Inflammatory macrophage (primary cell): Measurements from ENCODE around the gene LAMB1.
A peak's percentile ranks its signal among the peaks of the same experiment; 100 is the strongest.

Experiments
- DNase-seq, 2 donors: peaks; one replicate each; pipeline ENCODE4 v3.0.0-alpha.2; 2020 to 2022

The LAMB1 gene

DNA sequence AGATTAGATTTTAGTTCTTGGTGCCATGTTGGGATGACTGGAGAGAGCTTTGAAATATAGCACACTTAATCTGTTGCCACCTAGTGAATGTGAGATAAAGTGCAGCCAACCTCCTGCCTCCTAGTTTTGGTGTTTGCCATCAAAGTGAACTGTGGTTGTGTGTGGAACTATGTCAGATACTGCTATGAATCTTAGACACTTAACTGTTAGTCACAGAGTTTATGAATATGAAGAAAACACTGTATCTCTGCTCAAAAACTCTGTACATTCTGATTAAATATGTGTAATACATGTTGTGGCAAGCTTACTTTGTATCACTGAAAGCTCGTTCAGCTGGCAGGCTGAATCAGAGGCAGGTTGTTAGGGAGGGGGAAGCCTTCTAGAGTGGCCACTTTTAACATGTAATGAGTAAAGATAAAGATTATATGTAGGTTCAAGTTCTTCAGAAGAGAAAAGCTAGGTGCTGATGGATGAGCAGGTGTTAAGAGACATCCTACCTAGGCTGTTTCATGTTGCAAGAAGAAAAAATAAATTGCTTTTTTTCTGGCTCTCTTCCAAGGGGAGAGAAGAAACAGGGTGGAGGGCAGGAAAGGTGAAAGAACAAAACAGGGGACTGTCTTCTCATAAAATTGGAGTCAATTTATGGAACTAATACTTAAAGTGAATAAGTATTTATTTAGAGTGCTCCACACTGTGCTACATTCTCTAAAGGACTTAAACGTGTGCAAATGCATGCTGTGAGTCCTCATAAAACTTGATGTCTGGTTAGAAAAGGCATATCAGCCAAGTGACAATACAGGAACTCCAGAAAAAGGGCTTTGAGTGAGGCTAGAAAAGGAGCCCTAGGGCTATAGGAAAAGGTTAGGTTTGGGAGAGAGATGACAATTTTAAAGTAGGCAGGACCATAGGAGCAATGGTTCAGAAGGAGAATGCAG lies 14.1 kb upstream of the LAMB1 start:
- DNase-seq: peak in 1 of 2 donors; percentile 11

DNA sequence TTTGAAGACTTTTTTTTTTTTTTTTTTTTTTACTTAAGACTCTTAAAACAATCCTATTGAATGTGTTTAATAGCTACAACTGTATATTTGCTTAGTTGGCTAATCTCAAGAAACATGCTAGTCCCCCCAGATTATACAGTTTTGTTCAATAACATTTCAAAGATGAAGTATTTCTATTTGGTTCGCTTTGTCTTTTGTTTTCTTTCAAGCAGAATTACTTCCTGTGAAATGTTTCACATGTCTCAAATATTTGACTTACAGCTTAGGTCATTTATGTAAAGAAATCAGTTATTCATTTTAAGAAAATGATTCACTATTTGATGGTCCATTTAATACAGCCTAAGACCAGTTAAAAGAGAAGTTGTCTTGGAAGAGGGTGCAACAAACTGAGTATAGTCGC lies 12.8 kb upstream of the LAMB1 start:
- DNase-seq: no peak

DNA sequence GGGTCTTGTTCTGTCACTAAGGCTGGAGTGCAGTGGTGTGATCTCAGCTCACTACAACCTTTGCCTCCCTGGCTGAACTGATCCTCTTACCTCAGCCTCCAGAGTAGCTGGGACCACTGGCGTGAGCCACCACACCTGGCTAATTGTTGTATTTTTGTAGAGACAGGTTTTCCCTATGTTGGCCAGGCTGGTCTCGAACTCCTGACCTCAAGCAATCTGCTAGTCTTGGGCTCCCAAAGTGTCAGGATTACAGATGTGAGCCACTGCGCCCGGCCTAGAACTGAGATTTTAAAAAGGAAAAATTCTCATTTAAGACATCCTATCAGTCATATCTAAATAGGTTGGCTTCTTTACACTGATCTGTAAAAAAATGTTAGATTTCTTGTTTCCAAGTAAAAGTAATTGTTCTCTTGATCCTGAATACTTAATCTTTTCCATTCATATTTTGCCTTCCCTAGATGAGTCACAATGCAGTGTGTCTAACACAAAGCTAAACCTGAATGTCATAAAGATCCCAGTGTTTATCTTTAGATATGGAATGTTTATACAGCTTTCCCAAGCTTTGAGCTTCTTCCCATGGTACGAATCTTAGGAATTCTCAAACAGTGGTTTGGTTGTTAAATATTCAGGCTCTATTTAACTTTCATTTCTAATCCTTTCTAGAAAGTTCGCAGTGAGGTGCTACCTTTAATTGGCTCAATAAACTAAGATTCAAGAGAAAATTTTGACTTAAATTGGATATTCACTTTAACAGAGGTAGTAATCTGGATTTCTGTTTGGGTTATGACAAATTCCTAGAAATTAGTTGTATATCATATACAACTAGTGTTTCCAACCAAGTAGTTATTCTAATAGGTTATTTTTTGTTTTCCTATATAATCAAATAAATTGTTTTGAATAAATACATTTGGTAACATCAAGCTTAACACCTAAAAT lies 12.1 kb upstream of the LAMB1 start:
- DNase-seq: no peak

- DNase-seq: no peak
These were observed 11.3 kb upstream of the LAMB1 start for GRCh38 chr7:108014215-108014614.

GRCh38 chr7:108012499-108013430 lies 9.8 kb upstream of the LAMB1 start:
- DNase-seq: peak; percentile 35 to 39

DNA sequence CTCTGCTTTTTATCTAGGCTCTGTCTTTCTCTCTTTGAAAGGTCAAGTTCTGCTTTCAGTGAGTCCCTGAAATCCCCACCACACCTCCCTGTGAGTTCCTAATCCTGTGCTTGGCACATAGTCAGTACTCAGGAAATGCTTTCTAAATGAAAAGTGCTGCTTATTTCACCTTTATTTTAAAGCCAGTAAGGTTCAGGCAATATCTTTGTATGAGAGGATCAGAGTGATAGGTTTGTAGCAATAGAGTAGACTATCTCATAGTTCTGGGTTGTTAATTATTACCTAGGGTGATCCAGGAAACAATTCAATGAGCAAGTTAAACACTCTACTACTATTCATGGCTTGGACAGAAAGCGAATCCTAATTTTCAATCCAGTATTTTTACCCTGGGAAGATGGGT lies 7.4 kb upstream of the LAMB1 start:
- DNase-seq: no peak

DNA sequence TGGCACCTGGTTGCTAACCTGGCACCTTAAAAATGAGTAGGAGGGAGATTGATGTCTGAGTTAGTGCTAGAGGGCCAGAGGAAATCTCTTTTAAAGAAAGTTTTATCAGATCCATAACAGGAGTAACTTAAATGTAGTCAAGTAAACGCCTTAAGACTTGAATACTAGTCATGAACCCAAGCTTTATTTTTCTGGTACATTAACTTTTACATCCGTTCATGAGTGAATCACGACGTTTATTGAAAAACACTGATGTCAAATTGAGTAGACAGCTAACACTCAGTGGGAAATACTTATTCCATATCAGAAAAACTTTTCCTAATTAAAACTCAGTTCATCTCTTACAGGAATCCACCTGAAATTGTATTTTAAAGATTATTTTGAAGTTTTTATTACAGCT lies 6.9 kb upstream of the LAMB1 start:
- no peak for DNase-seq

GRCh38 chr7:108008827-108009226 lies 5.9 kb upstream of the LAMB1 start:
- no peak for DNase-seq

GRCh38 chr7:108008240-108008639 lies 5.3 kb upstream of the LAMB1 start:
- DNase-seq: no peak

- no peak for DNase-seq
These were observed 4.8 kb upstream of the LAMB1 start for GRCh38 chr7:108007762-108008161.

- DNase-seq: no peak
These were observed 4.3 kb upstream of the LAMB1 start for GRCh38 chr7:108007261-108007660.

GRCh38 chr7:108004220-108005142 lies 1.5 kb upstream of the LAMB1 start:
- no peak for DNase-seq

GRCh38 chr7:108003599-108003935 lies 606 bp upstream of the LAMB1 start:
- no peak for DNase-seq

DNA sequence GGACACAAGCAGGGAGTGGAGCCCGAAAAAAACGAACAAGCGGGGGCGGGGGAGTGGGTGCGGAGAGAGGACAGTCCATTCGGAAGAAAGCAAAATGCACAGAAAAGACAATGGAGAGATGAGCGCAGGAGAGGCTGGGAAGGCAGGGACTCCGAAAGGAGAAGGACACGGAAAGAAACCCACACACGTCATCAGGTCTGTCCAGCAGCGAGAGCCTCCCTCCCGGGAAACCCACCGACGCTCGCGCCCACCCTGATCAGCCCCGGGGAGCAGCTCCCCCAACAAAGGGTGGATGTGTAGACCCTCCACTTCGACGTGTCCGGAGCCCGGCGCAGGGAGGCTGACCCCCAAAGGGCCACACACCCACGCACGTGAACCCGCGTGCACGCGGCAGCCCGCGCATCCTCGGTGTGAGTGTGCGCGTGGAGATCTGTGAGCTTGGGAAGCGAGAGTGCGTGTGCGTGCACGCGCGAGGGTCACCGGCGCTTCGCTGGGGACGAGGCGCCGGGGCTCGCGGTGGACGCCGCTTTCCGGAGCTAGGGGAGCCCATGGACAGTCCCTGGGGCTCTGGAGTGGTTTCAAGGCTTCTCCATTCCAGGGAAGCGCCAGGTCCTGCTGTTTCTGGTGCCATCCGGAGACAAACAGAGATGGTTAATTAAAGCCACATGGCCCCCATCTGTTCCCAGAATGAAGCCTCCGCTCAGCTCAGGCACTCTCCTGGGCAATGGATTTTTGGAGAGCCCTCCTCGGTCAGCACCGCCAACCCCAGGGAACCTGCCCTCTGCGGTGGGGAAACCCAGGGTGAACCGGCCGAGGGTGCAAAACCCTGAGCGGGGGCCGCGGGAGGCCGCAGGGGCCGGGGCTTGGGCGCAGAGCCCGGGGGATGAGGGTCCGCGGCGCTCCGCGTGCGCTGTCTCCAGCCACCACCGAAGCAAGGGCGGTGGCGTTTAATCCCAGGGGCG lies 916 bp downstream of the LAMB1 start:
- DNase-seq: no peak

DNA sequence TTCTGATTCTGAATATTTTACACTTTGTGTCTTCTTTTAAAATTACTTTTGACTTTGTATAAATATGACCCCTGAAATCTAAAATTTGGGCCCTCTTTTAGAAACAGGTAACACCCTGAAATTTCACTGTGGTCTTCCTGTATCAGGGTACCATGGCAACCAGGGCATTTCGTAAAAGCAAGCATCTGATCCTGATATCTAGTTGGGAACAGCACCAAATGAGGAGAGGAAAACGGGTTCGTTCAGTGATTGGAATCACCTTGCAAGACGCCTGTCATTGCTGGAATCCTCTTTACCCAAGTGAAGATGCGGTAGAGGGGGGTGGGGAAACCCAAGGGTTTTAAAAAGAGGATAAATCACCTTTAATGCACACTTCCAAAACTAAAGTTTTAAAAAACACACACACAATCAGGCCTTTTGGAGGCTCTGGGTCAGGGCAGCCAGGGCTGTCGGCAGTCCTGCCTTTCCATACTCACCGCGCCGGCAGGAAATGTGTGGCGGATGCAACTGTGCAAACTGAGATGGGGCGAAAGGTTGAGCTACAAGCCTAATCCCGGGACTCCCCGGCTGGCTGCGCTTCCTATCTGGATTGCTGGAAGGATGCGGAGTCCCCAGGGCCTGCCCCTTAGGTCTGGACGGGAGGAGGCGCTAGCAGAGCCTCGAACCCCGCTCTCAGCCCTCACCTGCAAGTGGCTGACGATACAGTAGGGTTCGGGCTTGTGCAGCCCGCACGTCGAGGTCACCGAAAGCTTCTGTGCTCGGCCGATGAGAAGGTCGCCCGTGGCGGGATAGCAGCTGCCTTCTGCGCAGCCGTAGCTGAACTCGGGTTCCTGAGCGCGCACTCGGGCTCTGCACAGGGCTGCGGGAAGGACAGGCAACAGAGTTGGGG lies 1.8 kb downstream of the LAMB1 start:
- DNase-seq: no peak

DNA sequence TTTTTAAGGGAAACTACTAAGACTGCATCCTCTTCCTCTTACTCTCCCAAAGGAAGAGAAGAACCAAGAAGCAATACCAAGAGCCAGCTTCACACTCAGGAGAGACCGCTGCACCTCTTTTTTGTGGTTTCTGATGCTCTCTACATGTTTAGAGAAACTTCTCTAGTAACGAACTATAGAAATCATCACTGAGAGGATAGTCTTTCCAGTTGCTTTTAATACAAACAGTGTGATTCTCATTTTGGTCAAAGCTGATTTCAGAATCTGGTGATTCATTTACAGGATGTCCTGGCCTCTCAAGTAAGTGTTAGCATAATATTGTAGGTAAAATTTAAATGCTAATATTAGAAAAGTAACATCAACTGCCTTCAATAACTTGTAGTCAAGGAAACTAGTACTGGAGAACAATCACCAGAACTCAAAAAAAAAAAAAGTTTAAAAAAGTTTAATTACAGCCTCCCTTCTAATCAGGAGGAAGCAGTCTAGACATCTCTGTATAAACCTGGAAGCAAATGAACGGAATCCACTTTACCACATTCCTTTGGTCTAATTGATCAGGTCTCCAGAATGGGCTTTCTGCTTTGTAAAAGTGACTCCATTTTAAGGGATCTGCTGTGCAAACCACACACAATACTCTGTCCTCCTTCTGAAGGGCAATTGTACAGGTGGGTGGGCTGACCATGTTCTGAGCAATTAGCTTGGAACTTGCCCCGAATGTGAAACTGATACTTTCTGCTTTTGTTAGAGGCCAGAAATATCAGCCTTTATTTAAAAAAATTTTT lies 3.0 kb downstream of the LAMB1 start:
- no peak for DNase-seq

DNA sequence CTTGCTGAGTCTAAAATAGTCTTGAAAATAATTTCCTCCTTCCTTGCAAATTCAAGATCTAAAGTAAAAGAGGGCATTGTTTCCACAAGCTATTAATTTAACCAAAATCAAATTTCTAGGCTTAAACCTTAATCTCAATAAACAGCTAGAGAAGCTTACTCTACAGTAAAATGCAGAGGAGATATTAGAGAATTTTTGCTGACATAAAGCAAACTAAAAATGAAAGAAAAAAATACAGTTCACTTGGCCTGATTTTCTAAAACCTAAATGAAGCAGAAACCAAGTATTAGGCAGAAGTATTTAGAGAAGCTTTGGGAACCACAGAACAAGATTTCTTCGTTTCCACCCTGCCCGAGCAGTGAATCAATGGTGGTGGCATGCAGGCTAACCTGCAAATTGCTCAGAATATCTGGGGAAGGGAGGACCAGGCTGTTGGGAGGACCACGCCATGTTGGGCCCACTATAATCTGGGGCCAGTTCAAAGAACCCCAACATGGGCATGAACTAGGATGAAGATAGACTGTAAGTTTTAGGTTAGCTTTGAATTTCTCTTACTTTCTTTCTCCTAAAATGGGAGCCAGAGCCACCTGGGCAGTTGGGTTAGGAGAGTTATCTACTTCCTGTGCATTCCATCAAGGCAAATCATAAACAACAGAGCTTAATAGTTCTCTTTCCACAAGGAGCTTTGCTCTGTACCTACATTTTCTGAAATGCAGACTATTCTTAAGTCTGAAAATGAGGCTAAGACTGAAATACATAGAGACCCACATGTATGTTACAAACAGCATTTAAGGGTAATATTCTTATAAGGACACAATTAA lies 4.1 kb downstream of the LAMB1 start:
- no peak for DNase-seq
